ENCODE data around the gene COL6A2. TPM values are rescaled to one million over a fixed set of nuclear protein-coding genes. Genes with fewer than 3 reads are reported as not detected.
"Not testable (repeated sequence)": the region's sequence is repeated elsewhere in the genome, so short reads cannot be mapped to it uniquely, and the experiment has no call there.

COL6A2 gene
- polyA plus RNA-seq, 2 of the 4 experiments (the other 2 are of a cell fraction) = 2.3 to 13.1 TPM

- peaks cover 7% of the 10 kb centered on the region; the same call in 1 of the 3 replicates for H3K9me3 ChIP-seq
- no peak for FAIRE-seq
- no peaks in the 10 kb centered on the region for H3K4me1 ChIP-seq
- no peak for ATAC-seq
- WGBS (ENCODE audit: missing lambda C conversion rate) = 69% methylated on average over 7 of the region's 7 CpGs
- TF ChIP-seq MAZ (IDR thresholded peaks at IDR 0.05; ENCODE audit: borderline replicate concordance, low read depth, low read length) = no peak
- no peak for TF ChIP-seq MYC (IDR thresholded peaks at IDR 0.05; ENCODE audit: borderline replicate concordance, low read length)
- TF ChIP-seq NR3C1 (IDR thresholded peaks at IDR 0.05) = no peak
- TF ChIP-seq, protein P1, sequence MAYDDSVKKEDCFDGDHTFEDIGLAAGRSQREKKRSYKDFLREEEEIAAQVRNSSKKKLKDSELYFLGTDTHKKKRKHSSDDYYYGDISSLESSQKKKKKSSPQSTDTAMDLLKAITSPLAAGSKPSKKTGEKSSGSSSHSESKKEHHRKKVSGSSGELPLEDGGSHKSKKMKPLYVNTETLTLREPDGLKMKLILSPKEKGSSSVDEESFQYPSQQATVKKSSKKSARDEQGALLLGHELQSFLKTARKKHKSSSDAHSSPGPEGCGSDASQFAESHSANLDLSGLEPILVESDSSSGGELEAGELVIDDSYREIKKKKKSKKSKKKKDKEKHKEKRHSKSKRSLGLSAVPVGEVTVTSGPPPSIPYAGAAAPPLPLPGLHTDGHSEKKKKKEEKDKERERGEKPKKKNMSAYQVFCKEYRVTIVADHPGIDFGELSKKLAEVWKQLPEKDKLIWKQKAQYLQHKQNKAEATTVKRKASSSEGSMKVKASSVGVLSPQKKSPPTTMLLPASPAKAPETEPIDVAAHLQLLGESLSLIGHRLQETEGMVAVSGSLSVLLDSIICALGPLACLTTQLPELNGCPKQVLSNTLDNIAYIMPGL (CRISPR knock-in tag; IDR thresholded peaks at IDR 0.05; ENCODE audit: borderline replicate concordance) = no peak
- TF ChIP-seq NFE2L2 (conservative IDR thresholded peaks at IDR 0.05; ENCODE audit: low read length) = no peak
- TF ChIP-seq, protein P2, sequence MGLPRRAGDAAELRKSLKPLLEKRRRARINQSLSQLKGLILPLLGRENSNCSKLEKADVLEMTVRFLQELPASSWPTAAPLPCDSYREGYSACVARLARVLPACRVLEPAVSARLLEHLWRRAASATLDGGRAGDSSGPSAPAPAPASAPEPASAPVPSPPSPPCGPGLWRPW (IDR thresholded peaks at IDR 0.05) = no peak
- no peak for TF ChIP-seq HDAC2 (IDR thresholded peaks at IDR 0.05)
- TF ChIP-seq, protein P3, sequence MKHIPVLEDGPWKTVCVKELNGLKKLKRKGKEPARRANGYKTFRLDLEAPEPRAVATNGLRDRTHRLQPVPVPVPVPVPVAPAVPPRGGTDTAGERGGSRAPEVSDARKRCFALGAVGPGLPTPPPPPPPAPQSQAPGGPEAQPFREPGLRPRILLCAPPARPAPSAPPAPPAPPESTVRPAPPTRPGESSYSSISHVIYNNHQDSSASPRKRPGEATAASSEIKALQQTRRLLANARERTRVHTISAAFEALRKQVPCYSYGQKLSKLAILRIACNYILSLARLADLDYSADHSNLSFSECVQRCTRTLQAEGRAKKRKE (CRISPR knock-in tag; IDR thresholded peaks at IDR 0.05; ENCODE audit: low read depth) = no peak
- CTCF ChIA-PET = no interaction called here
- no peak overlapping the region for H3K4me3 ChIP-seq
- POLR2A ChIA-PET = no interaction called here
- no peak overlapping the region for H3K27ac ChIP-seq
- DNase-seq (ENCODE audit: low read depth in 1 of 2, low spot score in 1 of 2) = no peak
- H3K4me2 ChIP-seq = no peak overlapping the region
Measured at GRCh38 chr21:46100426-46100825, 2.5 kb downstream of the COL6A2 start.

GRCh38 chr21:46100906-46101305 lies 3.0 kb downstream of the COL6A2 start:
- FAIRE-seq (no peak), ATAC-seq (no peak), DNase-seq (ENCODE audit: low read depth in 1 of 2, low spot score in 1 of 2) (no peak)
- Histone ChIP-seq H3K27ac (no peak overlapping the region), H3K4me3 (no peak overlapping the region), H3K4me2 (no peak overlapping the region), H3K9me3 (peaks cover 7% of the 10 kb centered on the region; the same call in 1 of the 3 replicates), H3K4me1 (no peaks in the 10 kb centered on the region)
- TF ChIP-seq JUN (IDR thresholded peaks at IDR 0.05) = no peak
- no peak for TF ChIP-seq USF2 (IDR thresholded peaks at IDR 0.05)
- TF ChIP-seq KDM5A (IDR thresholded peaks at IDR 0.05) = no peak
- no peak for TF ChIP-seq NPAS2 (CRISPR knock-in tag; IDR thresholded peaks at IDR 0.05; ENCODE audit: borderline replicate concordance)
- no peak for TF ChIP-seq TP53 (CRISPR knock-in tag; IDR thresholded peaks at IDR 0.05)
- no peak for TF ChIP-seq HOXA7 (CRISPR knock-in tag; IDR thresholded peaks at IDR 0.05)
- TF ChIP-seq CEBPB (IDR thresholded peaks at IDR 0.05) = no peak
- no peak for TF ChIP-seq CBX8 (IDR thresholded peaks at IDR 0.05)
- no peak for TF ChIP-seq ESRRA (IDR thresholded peaks at IDR 0.05; ENCODE audit: borderline replicate concordance, low read length)
- TF ChIP-seq HDAC2 (IDR thresholded peaks at IDR 0.05) = no peak
- no peak for TF ChIP-seq CTCF (IDR thresholded peaks at IDR 0.05)
- TF ChIP-seq EP300 (IDR thresholded peaks at IDR 0.05) = no peak
- 77% methylated on average over 4 of the region's 4 CpGs for WGBS (ENCODE audit: missing lambda C conversion rate)
- ChIA-PET CTCF (no interaction called here), POLR2A (no interaction called here)

DNA sequence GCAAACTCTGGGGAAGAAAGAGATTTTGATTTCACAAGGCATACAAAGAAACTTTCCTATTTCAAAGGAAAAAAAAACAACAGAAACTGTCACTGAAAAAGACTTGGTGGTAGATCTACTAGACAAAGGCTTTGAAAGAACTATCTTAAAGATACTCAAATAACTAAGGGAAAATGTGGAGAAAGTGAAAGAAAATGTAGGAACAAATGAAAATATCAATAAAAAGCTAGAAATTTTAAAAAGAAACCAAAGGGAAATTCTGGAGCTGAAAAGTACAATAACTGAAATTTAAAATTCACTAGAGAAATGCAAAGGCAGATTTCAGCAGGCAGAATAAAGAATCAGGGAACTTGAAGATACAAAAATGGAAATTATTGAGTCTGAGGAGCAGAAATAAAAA lies 6.2 kb downstream of the COL6A2 start:
- DNase-seq (ENCODE audit: low read depth in 1 of 2, low spot score in 1 of 2) (no peak), ATAC-seq (no peak), FAIRE-seq (no peak)
- no peaks in the 10 kb centered on the region for H3K4me1 ChIP-seq
- ChIA-PET CTCF (interaction anchor here (1.6 kb wide), 1 partner anchor 39 kb away, joined by 3 read pairs; no protein-coding TSS in a partner anchor), POLR2A (no interaction called here)
- H3K9me3 ChIP-seq = peaks cover 9% of the 10 kb centered on the region; the same call in 1 of the 3 replicates
- no peak overlapping the region for H3K4me3 ChIP-seq
- no peak for TF ChIP-seq RARB (CRISPR knock-in tag; IDR thresholded peaks at IDR 0.05)
- no peak overlapping the region for H3K27ac ChIP-seq
- no peak overlapping the region for H3K4me2 ChIP-seq

- H3K4me2 ChIP-seq; FAIRE-seq; H3K27ac ChIP-seq; H3K4me3 ChIP-seq; ATAC-seq; H3K9me3 ChIP-seq; H3K4me1 ChIP-seq; DNase-seq (ENCODE audit: low read depth in 1 of 2, low spot score in 1 of 2); POLR2A ChIA-PET: not testable (repeated sequence)
- CTCF ChIA-PET = interaction anchor here (0.7 to 2.8 kb wide), 2 partner anchors 35 to 134 kb away, joined by 3 to 9 read pairs; no protein-coding TSS in a partner anchor
- WGBS (ENCODE audit: missing lambda C conversion rate) = 21% methylated on average over 2 of the region's 2 CpGs
Measured at GRCh38 chr21:46107376-46107775, 9.5 kb downstream of the COL6A2 start.

Measured in A549 (cell line).